Measurements from ENCODE around the gene CYYR1. TPM values are rescaled to one million over a fixed set of nuclear protein-coding genes. Genes with fewer than 3 reads are reported as not detected.

CYYR1 gene
- total and polyA plus RNA-seq, 5 experiments from 2014 or later: not detected

- Mint-ChIP-seq H3K27me3 (peaks cover 0 to 12% (median 6%) of the 10 kb centered on the region in 5 donors), H3K9me3 (peaks cover 0 to 7% (median 0%) of the 10 kb centered on the region in 9 donors), H3K36me3 (no peaks in the 10 kb centered on the region), H3K4me3 (no peak overlapping the region), H3K4me1 (no peaks in the 10 kb centered on the region), H3K27ac (no peak overlapping the region)
- ATAC-seq (no peak), DNase-seq (no peak)
- POLR2A ChIA-PET: no interaction called here
Measured at GRCh38 chr21:26441149-26441548, 131.9 kb downstream of the CYYR1 start.

- ATAC-seq (no peak), DNase-seq (no peak)
- POLR2A ChIA-PET: no interaction called here
- Mint-ChIP-seq H3K4me3 (no peak overlapping the region), H3K9me3 (peaks cover 0 to 7% (median 0%) of the 10 kb centered on the region in 9 donors), H3K27me3 (peaks cover 0 to 12% (median 4%) of the 10 kb centered on the region in 5 donors), H3K27ac (no peak overlapping the region), H3K36me3 (no peaks in the 10 kb centered on the region), H3K4me1 (no peaks in the 10 kb centered on the region)
Measured at GRCh38 chr21:26438976-26439375, 134.1 kb downstream of the CYYR1 start.

GRCh38 chr21:26437326-26438009 lies 135.6 kb downstream of the CYYR1 start:
- H3K27ac Mint-ChIP-seq: no peak overlapping the region
- no peaks in the 10 kb centered on the region for H3K36me3 Mint-ChIP-seq
- no peak overlapping the region for H3K4me3 Mint-ChIP-seq
- no peak for DNase-seq
- peaks cover 0 to 12% (median 4%) of the 10 kb centered on the region in 5 donors for H3K27me3 Mint-ChIP-seq
- H3K4me1 Mint-ChIP-seq: no peaks in the 10 kb centered on the region
- no peak for ATAC-seq
- H3K9me3 Mint-ChIP-seq: peaks cover 0 to 7% (median 0%) of the 10 kb centered on the region in 9 donors
- POLR2A ChIA-PET: no interaction called here

GRCh38 chr21:26433386-26433785 lies 139.7 kb downstream of the CYYR1 start:
- Mint-ChIP-seq H3K4me1 (no peaks in the 10 kb centered on the region), H3K9me3 (peaks cover 0 to 3% (median 0%) of the 10 kb centered on the region in 9 donors), H3K36me3 (no peaks in the 10 kb centered on the region), H3K27me3 (peaks cover 0 to 13% (median 6%) of the 10 kb centered on the region in 5 donors), H3K27ac (no peak overlapping the region), H3K4me3 (no peak overlapping the region)
- DNase-seq (no peak), ATAC-seq (no peak)
- POLR2A ChIA-PET: no interaction called here

GRCh38 chr21:26432410-26432809 lies 140.7 kb downstream of the CYYR1 start:
- no peak for ATAC-seq
- peaks cover 0 to 3% (median 0%) of the 10 kb centered on the region in 9 donors for H3K9me3 Mint-ChIP-seq
- peaks cover 0 to 10% (median under 1%) of the 10 kb centered on the region in 5 donors for H3K27me3 Mint-ChIP-seq
- no peaks in the 10 kb centered on the region for H3K36me3 Mint-ChIP-seq
- H3K4me1 Mint-ChIP-seq: no peaks in the 10 kb centered on the region
- H3K27ac Mint-ChIP-seq: no peak overlapping the region
- POLR2A ChIA-PET: no interaction called here
- no peak overlapping the region for H3K4me3 Mint-ChIP-seq
- no peak for DNase-seq

GRCh38 chr21:26425576-26425975 lies 147.5 kb downstream of the CYYR1 start:
- no peak overlapping the region for H3K4me3 Mint-ChIP-seq
- POLR2A ChIA-PET: no interaction called here
- H3K27me3 Mint-ChIP-seq: peaks cover 0 to 10% (median 0%) of the 10 kb centered on the region in 5 donors
- H3K4me1 Mint-ChIP-seq: no peaks in the 10 kb centered on the region
- no peak overlapping the region for H3K27ac Mint-ChIP-seq
- H3K36me3 Mint-ChIP-seq: no peaks in the 10 kb centered on the region
- ATAC-seq (no peak), DNase-seq (no peak)
- H3K9me3 Mint-ChIP-seq: no peaks in the 10 kb centered on the region

GRCh38 chr21:26423511-26423910 lies 149.6 kb downstream of the CYYR1 start:
- ATAC-seq: no peak
- Mint-ChIP-seq H3K4me1 (no peaks in the 10 kb centered on the region), H3K4me3 (no peak overlapping the region), H3K27ac (no peak overlapping the region), H3K36me3 (no peaks in the 10 kb centered on the region), H3K27me3 (peaks cover 0 to 4% (median 0%) of the 10 kb centered on the region in 5 donors), H3K9me3 (no peaks in the 10 kb centered on the region)
- POLR2A ChIA-PET: no interaction called here
- no peak for DNase-seq

GRCh38 chr21:26422706-26423105 lies 150.4 kb downstream of the CYYR1 start:
- H3K4me1 Mint-ChIP-seq: no peaks in the 10 kb centered on the region
- H3K4me3 Mint-ChIP-seq: no peak overlapping the region

GRCh38 chr21:26422138-26422537 lies 150.9 kb downstream of the CYYR1 start:
- H3K4me3 Mint-ChIP-seq: no peak overlapping the region
- ATAC-seq: no peak
- POLR2A ChIA-PET: no interaction called here

More at GRCh38 chr21:26422706-26423105, 150.4 kb downstream of the CYYR1 start:
- POLR2A ChIA-PET: no interaction called here
- Mint-ChIP-seq H3K27me3 (peaks cover 0 to 2% (median 0%) of the 10 kb centered on the region in 5 donors), H3K9me3 (no peaks in the 10 kb centered on the region), H3K27ac (no peak overlapping the region), H3K36me3 (no peaks in the 10 kb centered on the region)
- DNase-seq (no peak), ATAC-seq (no peak)

GRCh38 chr21:26421724-26422123 lies 151.4 kb downstream of the CYYR1 start:
- no peak overlapping the region for H3K27ac Mint-ChIP-seq
- H3K9me3 Mint-ChIP-seq: no peaks in the 10 kb centered on the region
- ATAC-seq (no peak), DNase-seq (no peak)
- POLR2A ChIA-PET: no interaction called here
- H3K36me3 Mint-ChIP-seq: no peaks in the 10 kb centered on the region
- peaks cover 0 to 2% (median 0%) of the 10 kb centered on the region in 5 donors for H3K27me3 Mint-ChIP-seq
- no peaks in the 10 kb centered on the region for H3K4me1 Mint-ChIP-seq
- no peak overlapping the region for H3K4me3 Mint-ChIP-seq

More at GRCh38 chr21:26422138-26422537, 150.9 kb downstream of the CYYR1 start:
- H3K4me1 Mint-ChIP-seq: no peaks in the 10 kb centered on the region
- H3K27me3 Mint-ChIP-seq: peaks cover 0 to 2% (median 0%) of the 10 kb centered on the region in 5 donors
- H3K36me3 Mint-ChIP-seq: no peaks in the 10 kb centered on the region
- no peaks in the 10 kb centered on the region for H3K9me3 Mint-ChIP-seq
- DNase-seq: no peak
- no peak overlapping the region for H3K27ac Mint-ChIP-seq
